HG03108 (cell line): Measurements from ENCODE around the gene PCBP3.
"Not testable (repeated sequence)": the region's sequence is repeated elsewhere in the genome, so short reads cannot be mapped to it uniquely, and the experiment has no call there.

ENCODE experiments used
- ATAC-seq: cut with Tn5 transposase; IDR thresholded peaks from one replicate; pipeline ENCODE4 v1.9.1; 2021; ENCODE audit warnings: moderate library complexity; ENCODE audit not compliant: unreplicated experiment

Gene PCBP3

DNA sequence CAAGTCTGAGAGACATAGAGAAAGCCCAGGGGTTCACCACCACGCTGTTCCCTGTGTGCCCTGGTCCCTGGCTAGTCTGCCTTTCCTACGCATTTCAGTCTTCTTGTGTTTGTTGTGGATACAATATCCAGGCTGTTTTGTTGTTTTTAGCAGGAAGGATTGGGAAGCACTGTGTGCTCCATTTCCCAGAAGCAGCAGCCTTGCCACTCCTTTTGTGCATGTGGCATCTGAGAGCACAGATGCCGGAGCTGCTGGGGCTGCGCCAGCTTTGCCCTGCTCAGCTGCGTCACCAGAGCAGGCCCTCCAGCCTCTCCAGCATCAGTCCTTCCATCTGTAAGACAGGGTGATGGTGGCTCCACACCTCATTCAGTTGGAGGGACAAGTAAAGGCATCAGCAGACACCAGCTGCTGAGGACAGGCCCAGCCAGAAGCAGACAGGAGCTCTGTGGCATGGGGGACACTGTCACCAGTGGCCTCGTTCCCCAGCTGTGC, 243.6 kb downstream of the PCBP3 start:
- ATAC-seq: no peak

- ATAC-seq: no peak
These were observed 244.3 kb downstream of the PCBP3 start for GRCh38 chr21:45887788-45888187.

DNA sequence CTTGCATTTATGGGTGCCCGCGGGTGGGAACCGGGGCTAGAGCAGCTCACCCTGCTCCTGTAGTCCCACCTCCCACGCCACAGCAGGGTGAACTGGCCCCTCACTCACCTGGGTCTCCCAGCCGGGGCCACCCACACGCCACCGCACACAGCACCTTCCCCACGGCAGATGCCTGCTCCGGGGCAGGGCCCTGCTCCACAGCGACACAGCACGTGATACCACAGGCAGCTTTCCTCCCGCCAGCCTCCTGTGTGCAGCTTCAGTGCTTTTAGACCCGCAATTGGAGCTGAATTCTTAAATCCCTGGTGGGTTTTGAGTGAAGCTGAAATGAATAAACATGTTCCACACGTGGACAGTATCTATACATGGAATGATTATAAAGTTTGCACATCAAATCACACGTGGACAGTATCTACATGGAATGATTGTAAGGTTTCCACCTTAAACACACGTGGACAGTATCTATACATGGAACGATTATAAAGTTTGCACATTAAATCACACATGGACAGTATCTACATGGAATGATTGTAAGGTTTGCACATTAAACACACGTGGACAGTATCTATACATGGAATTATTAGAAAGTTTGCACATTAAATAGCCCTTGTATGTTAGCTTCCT, 245.0 kb downstream of the PCBP3 start:
- ATAC-seq: no peak

DNA sequence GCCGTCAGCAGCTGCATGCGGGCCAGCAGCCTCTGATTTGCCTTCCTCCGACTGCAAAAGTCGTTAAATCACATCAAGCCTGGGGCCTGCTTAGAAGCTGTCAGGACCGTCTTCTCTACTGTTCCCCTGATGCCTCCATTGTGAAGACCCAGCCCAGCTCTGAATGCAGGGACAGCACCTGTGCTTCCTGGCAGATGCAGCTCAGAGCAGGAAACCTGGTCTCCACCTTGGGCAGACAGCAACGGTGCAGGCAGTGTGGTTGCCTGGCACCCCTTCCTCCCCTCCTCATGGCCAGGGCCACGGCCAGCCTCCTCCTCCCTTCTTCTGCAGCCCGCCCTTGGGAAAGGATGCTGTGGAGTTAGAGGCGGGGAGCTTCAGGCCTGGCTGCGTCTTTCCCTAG, 245.7 kb downstream of the PCBP3 start:
- no peak for ATAC-seq

DNA sequence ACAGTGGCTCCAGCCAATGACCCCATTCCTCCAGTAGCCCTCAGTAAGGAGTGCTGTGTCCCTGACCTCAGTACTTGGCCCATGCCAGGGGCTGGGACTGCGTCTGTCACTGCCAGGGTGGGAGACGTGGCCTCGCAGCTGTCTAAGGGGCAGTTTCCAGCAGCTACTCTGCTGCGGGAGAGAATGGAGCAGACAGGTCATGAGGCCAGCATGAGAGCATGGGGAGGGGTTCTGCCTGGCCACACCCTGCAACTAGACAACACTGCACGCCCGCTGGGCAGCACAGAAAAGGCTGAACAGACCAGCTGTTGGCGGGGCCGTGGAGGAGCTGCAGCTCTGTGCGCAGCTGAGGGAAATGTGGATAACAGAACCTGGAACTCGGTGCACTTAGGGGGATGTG, 246.4 kb downstream of the PCBP3 start:
- ATAC-seq: no peak

- ATAC-seq: no peak
These were observed 248.0 kb downstream of the PCBP3 start for GRCh38 chr21:45891388-45892155.

GRCh38 chr21:45892156-45892915, 248.8 kb downstream of the PCBP3 start:
- no peak for ATAC-seq

- ATAC-seq: no peak
These were observed 249.6 kb downstream of the PCBP3 start for GRCh38 chr21:45892916-45893739.

DNA sequence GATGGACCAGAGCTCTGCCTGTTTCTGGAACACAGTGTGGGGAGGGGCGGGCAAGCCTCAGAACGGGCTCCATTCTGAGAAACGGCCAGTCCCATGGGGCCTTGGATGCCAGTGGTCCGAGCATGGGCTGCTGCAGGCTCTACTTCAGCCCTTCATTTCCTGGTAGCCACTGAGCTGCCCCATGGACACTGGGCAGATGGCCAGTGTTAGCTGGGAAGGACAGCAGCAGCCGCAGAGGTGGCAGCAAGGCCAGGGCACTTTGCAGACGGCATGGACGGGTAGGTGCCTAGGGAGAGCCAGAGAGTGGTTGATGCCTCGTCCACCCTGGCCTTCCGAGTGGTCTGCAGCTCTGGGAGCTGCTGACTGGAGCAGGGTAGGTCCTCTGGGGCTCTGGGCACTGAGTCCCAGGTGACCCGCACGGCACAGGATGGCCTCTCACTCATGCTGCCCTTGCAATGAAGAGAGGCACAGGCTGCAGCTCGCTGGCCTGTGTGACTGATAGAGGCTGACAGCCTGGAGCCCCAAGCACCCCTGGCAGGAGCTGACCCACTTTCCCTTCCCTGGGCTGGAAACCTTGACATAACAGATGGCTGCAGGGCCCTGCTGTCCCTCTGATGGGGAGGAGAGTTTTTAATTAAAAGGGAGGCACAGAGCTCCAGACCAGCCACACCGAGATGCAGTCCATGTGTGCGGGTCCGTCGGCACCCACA, 250.4 kb downstream of the PCBP3 start:
- no peak for ATAC-seq

- ATAC-seq: no peak
These were observed 250.9 kb downstream of the PCBP3 start for GRCh38 chr21:45894450-45894825.

- ATAC-seq: no peak
These were observed 251.6 kb downstream of the PCBP3 start for GRCh38 chr21:45894906-45895777.

DNA sequence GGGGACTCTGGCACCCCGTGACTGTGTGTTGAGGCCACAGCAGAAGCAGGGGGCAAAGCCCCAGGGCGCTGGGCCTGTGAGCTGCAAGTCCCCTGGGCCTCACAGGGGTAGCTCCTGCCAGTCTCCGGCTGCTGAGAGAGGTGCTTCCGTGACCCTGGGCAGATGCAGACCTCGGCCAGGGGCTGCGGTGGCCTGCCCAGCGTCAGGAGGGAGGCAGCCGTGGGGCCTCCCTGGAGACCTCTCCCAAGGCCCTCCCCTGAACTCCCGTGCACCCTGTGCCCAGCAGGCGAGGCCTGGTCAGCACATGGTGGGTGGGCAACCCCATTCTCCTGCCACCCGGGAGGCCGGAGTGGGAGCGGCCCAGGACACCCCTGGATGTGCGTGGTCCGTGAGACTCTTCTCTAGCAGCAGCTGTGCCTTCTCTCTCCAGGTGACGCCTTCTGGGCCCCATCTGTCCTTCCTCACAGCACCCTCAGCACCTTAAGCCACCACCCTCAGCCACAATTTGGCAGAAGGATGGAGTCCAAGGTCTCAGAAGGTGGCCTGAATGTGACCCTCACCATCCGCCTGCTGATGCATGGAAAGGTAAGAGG, 252.3 kb downstream of the PCBP3 start:
- no peak for ATAC-seq

DNA sequence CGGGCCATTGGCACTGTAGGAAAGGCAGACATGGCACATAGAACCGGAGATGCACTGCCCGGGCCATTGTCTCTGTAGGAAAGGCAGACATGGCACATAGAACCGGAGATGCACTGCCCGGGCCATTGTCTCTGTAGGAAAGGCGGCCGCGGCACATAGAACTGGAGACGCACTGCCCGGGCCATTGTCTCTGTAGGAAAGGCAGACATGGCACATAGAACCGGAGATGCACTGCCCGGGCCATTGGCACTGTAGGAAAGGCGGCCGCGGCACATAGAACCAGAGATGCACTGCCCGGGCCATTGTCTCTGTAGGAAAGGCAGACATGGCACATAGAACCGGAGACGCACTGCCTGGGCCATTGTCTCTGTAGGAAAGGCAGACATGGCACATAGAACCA, 252.9 kb downstream of the PCBP3 start:
- ATAC-seq: not testable (repeated sequence)

DNA sequence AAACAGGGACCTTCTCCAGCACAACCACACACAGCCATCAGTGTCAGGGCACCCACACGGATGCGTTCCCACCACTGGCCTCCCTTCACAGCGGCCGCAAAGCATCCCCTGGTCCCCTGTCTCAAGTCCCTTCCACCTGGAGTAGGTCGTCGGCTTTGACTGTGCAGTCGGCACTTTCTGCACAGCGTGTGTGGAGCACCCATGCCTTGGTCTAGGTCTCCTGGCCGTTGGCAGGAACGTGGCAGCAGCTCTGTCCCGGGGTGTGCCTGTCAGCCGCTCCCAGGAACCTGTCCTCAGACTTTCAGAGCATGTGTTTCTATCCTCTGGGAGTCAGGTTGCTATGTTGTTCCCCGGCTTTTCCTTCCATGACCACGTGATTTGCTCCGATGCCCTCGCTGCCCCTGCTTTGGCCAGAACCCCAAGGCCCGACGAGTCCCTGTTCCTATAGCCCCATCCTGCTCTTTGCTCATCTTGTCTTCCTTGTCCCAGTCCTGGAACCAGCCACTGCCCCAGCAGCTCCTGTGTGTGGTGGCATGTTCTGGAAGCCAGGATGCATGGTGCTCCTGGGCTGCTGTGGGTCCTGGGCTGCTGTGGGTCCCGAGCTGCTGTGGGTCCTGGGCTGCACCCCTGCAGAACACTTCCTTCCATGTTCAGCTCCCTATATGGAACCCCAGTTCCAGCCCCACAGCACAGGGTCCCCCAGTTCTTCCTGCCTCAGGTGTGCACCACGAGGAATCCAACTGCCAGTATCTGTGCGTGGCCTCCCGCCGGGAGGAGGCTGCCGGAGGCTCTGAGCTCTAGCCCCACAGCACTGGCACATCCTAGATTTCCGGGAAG, 253.9 kb downstream of the PCBP3 start:
- ATAC-seq: no peak

GRCh38 chr21:45898028-45898350, 254.5 kb downstream of the PCBP3 start:
- ATAC-seq: no peak

DNA sequence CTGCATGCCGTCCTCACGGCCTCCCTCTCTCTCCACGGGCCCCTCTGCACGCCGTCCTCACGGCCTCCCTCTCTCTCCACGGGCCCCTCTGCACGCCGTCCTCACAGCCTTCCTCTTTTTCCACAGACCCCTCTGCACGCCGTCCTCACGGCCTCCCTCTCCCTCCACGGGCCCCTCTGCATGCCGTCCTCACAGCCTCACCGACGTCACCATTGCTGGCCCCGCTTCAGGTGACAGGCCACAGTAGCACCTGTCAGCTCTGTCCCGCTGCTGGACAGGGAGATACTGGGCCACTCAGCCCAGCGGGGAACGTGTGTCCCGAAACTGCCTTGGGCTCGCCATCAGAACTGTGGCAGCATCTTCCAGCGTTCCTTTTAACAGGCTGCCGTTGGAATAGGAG, 255.3 kb downstream of the PCBP3 start:
- ATAC-seq: no peak

- no peak for ATAC-seq
These were observed 255.9 kb downstream of the PCBP3 start for GRCh38 chr21:45899317-45900033.
